T-helper 2 cell (primary cell): ENCODE measurements around the gene KIAA1614.
"Not testable (repeated sequence)": the region's sequence is repeated elsewhere in the genome, so short reads cannot be mapped to it uniquely, and the experiment has no call there.

ENCODE experiments used
- DNase-seq, 5 experiments: peaks; one replicate each; pipeline versions ENCODE4 v3.0.0 to v3.0.0-alpha.2; 2012 to 2022

The KIAA1614 gene

DNA sequence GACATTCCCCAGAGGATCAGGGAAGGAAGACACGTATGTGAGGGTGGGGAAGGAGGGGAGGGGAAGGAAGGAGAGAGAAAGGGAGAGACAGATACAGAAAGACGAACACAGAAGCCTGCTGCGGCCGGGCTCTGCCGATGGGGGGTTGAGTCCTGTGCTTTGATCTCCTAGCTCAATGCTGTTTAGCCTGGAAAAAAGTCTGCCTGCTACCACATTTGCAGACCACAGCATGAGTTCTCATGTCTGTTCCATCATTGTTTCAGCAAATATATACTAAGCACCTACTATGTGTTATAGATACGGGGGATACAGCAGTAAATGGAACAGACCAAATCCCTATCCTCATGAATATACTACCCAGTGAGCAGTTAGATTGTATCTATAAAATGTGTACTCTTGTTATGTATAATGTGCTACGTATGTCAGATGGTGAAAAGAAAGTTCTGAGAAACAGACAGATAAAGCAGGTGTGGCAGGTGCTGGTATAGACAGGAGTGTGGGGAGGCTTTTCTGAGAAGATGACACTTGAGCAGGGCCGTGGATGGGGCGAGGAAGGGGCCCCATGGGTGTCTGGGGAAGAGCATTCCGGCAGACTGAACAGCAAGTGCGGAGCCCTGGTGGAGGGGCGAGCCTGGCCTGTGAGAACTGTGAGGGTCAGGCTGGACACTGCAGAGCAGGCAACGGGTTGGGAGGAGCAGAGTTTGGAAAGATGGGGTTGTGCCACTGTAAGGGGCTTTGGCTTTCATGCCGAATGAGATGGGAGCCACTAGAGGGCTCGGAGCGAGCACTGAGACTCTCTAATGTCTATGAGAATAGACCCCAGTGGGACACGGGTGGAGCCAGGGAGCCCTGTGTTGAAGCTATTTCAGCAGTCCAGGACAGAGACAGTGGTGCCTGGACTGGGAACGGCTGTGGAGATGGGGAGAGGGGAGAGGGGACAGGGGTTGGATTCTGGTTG lies 34.1 kb downstream of the KIAA1614 start:
- DNase-seq = peak in 1 of 5 experiments; percentile 25

DNA sequence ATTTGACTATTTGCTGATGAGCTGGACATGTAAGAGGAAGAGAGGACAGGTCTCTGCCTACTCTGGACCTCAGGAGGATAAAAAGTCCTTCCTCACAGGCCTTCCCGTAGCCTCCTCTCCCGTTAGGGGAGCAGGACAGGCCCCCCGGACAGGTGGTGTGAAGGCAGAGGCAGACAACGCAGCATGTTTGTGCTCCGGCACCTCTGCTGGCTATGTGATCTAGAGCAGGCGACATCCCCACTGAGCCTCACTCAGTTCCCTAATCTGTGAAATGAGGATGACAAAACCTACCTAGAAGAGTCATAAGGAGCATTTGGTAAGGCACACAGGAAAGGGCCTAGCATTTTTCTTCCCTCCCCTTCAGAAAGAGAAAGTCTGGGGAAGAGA lies 34.8 kb downstream of the KIAA1614 start:
- no peak for DNase-seq

DNA sequence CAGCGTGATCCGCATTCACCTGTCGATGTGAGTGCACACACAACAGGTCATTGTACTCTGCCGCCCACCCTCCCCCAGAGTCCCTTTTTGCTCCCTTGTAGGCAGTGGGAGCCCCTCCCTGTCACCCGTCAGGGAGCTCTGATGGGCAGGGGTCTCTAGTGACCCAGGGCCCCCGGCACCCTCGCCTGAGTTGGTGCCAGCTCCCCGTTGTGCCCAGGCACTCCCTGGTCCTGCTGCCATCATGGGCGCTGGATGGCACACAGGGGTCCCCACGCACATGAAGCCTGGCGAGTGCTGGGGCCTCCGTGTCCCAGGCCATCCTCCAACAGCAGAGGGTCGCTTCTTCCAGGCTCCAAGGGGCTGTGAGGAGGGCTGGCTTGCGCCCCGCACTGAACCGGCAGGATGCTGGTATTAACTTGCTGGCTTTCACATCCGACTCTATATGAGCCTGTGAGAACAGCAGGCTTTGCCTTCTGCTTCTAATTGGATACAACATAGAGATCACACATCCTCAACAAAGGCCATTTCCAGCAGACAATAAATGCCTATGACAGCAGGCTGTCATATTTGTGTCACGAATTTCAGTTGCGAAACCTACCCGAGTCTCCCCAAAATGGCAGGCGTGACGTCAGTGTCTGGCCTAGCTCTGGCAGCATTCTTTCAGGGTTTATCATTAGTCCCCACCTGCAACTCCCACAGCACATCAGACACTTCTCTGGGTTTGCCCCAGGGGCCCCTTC lies 35.4 kb downstream of the KIAA1614 start:
- no peak for DNase-seq

DNA sequence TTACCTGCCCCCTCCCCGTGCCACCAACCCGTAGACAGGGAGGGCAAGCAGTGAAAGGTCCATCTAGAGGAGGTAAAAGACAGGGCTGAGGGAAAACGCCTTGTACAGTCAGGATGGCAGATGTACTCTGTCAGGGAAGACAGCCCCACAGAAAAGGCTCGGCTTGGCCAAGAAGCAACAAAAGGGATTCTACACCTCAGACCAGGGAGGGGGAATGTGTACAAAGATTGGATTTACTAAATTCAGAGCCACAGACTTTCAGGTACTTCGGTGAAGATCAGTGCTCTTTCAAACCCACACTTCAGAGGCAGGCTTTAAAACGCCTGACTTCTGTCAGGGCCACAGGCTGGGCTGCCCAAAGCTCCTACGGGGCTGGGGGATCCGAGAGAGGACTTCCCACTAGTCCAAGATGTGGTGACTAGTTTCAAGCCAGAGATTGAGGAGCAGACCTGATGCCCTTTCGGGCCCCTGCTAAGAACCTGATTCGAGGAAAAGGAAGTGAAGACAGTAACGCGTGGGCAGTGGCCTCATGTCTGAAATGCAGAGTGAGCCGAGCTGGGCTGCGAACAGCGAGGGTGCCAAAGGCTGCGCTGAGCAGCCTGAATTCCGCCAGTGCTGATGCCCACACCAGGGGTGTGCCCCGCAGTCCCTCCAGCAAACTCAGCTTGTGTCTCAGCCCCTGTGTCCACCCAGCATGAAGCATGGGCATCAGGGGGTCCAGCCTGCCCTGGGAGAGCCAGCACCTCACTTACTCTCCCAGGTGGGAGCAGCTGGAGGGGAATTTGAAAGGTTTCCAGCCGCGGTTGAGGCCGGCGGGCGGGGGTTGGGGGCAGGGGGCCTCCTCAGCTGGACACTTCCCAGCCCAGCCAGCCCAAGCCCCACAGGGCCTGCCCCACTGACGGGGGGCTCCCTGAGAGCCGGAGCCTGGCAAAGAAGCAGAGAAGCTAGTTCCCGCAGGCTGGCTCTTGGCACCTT lies 36.2 kb downstream of the KIAA1614 start:
- DNase-seq = no peak

DNA sequence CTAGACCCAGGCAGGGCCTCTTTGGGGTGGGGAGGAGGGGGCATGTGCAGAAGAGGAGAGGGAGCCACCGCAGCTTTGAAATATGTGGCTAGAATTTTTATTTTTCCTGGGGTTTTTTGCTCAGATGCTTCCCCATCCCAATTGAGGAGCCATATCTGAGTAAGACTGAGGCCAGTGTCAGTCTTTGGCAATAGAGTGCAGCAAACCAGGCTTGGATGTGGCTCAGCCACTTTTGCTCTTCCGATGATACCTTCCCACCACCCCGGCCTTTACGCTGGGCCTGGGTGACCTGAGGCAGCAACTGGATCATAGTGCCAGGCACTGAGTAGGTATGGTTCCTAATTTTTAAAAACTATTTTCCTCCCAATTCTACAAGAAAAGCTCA lies 36.9 kb downstream of the KIAA1614 start:
- no peak for DNase-seq

DNA sequence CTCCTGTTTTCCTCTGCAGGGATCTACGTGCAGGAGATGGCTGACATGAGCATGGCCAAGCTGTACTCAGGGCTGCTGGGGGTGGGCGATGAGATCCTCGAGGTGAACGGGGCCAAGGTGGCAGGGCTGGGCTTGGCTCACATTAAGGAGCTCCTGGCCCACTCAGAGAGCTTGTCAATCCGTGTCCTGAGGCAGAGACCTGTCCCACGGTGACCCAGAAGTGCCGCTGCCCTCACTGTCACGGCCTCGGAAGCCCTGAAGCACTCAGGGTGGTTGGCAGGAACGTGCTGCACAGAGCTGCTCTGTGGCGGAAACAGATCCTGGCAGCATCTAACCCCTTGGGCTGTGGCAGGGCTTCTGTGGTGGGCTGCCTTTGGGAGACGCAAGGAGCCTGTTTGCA lies 37.6 kb downstream of the KIAA1614 start:
- no peak for DNase-seq

DNA sequence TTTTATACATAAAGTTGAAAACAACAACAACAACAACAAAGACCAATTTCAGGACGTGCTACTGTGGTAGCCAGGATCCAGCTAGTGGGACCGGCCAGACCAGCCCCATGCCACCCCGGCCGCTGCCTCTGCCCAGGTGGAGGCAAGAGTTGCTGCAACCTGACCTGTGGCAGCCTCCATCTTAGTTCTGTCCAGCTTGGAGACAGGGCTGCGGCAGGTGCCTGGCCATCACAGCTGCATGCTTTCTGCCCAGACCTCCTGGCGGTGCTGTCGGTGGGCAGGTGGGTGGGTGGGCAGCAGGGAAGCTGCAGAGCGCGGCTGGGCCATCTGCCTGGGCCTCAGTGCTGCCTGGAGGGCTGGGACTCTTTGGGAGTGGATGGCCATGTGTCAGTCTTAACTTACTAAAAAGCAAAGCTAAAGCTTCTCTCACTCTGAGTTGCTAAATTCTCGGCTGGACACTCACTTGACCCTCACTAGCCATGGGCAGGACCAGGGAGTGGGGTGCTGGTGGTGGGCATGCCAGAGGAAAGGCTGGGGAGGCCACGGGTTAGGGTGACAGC lies 38.6 kb downstream of the KIAA1614 start:
- DNase-seq = no peak

DNA sequence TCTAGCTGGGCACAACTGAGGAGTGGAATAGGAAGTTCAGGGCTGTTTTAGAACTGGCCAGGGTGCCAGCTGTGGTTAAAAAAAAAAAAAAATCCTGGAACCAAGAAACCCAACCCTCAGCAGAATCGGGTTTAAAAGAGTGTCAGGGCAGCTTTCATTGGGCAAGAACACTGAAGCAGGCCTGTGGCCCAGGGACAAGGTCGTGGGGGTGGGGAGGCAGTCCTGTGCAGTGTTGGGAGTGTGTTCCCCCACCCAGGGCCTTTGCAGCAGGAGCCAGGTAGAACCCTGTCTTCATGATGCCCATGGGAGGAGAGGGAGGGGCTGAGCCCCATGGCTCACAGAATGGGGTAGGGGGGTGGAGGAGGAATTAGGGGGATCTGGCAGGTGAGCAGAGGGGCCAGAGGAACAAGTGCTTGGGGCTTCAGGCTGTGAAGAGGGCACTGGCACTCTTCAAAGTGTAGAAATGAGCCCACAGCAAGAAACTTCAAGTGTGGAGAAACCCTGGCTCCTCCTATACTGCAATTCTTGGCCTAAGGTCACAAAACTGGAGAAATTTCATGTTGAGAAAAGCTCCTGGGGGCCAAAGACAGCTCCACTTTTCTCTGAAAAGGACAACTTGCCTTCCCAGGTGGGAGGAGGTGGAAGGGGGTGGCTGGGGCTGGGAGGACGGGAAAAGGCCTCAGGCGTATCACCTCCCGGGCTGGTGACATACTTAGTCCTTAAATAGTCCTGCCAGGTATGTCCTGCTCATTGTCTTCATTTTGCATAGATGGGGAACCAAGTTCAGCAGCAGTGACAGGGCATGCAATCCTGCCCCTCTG lies 39.3 kb downstream of the KIAA1614 start:
- DNase-seq = no peak

DNA sequence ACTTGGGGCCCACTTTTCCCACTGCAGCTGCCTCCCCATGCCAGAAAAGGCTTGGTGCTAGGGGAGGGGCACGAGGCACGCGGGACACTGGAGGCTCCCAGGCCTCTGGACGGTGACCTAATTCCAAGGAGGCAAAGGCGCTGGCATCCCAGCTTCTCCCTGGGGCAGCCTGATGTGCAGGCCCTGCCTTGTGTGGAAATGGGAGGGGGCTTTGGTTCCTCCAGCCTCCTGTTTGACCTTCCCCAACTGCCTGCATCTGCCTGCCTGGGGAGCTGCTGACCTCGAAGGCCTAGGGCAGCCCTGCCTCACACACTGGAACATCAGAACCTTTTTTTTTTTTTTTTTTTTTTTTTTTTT lies 39.9 kb downstream of the KIAA1614 start:
- DNase-seq = no peak

DNA sequence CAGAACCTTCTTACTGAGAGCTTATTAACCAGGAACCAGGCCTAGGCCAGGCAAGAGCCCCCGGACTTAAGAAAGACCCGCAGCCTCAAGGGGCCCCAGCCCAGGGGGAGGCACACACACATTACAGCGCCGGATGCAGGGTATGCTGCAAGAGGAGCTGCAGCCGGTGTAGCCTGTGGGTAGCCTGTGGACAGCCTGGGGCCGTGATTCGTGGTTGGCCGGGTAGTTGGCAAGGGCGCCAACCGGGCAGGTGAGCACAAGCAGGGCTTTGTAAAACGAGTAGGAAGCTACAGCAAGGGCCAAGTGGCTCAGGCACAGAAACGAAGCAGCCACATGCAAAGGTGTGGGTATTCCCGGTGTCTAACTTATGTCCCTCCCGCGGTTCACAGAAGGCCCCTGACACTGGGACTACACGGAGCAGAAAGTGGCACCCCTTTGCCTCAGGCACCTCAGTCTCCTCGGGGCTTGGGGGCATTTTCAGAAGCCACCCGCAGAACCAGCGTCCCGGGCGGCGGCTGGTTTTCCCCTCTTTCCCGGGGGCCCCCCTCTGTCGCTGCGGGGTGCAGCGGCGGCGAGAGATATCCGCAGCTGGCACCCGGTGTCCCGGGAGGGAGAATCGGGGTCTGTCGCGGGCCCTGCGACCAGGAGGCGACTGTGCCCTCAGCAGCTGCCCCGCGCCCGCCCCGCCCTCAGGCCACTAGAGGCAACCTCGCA lies 40.8 kb downstream of the KIAA1614 start:
- no peak for DNase-seq

DNA sequence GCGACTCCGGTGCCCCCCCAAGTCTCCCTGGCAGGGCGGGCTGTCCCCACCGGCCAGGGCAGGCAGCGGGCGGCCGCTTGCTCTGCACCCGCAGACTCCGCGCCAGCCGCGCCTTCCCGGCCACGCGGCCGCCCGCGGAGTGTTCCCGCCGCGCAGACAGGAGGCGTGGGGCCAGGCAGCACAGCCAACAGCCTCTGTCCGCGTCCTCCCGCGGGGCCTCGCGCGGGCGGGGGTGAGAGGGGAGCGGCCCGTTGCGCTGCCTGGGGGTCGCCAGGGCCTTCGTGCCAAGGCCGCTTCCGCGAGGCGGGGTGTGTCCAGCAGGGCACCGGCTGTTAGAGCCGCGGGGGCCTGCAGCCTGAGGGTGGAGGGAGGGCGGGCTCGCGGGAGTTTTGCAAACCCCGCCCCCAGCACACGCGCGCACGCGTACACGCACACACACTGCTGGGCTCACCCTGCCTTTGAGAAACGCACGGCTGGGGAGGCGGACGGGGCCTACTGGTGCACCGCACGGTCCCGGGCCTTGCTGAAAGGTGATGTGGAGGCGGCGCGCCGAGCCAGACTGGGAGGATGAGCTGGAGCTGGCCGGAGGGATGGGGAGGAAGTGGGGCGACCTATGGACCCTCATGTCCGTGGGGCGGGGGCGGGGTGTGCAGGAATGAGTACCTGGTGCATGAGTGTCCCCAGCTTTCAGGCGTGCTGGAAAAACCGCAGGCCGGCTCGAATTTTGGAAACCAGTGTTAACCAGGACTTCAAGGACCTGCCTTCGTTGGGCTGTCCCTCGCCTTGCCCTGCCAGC lies 41.5 kb downstream of the KIAA1614 start:
- DNase-seq = peak; percentile 40 to 76 (median 46)

DNA sequence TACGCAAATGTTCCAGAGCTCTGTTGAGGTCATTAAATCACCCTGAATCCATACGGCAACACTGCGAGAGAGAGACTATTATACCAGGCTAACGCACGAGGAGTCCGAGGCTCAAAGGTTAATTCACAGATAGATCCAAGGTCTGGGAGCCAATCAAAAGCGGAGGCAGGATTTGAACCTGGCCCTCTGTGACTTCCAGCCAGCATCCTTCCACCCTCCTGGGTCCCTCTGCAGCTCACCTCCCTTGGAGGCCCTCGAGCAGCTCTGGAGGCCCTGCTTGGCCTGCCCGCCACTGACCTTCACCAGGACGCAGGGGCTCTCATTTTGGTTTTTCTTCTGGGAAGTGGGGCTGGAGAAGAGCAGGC lies 42.1 kb downstream of the KIAA1614 start:
- no peak for DNase-seq

DNA sequence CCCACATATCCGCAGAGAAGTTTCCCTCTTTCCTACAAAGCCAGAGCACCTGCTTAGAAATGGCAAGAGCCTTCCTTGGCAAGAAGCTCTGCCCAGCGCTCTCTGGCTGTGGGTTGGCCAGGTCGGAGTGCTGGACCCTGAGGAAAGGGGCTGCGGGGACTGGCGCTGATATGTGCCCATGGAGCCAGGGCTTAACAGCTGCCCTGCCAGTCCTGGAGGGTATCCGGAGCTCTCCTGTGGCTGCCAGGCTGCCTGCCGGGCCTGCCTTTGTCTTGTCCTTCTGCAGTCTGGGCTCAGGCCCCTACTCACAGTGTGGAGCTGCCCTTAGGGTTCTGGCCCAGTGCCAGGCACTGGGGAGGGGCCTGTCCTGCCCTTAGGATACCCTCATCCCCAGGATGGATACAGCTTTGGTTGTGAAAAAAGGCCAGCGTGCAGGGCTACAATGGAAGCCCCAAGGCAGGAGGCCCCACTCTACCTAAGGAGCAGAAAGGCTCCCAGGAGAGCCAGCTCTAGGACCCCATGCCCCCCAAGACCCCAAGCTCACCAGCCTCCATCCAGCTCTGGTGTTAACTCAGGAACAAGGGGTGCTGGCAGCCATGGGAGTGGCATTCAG lies 43.4 kb downstream of the KIAA1614 start:
- no peak for DNase-seq

DNA sequence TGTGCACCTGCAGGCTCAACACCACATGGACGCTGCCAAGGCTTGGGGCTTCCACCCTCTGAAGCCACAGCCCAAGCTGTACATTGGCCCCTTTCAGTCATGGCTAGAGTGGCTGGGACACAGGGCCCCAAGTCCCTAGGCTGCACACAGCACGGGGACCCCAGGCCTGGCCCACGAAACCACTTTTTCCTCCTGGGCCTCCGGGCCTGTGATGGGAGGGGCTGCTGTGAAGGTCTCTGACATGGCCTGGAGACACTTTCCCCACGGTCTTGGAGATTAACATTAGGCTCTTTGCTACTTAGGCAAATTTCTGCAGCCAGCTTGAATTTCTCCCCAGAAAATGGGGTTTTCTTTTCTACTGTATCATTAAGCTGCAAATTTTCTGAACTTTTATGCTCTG lies 46.9 kb downstream of the KIAA1614 start:
- not testable (repeated sequence) for DNase-seq

DNA sequence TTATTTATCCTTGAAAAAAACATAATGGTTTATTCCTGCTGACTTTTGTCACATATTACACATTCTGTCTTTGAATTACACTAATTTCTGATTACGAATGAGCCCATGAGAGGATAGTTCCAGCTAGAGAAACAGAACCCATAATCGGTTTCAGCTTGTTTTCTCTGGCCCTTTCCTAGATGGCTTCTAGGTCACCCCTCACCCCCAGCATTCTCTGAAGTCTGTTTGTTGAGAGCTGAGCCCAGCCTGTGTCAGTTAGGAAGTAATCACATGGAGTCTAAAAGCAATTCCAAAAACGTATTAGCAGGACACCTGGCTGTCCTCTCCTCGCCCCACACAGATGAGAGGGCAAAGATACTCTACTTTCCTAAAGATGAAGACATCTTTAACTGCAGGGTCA lies 48.9 kb downstream of the KIAA1614 start:
- no peak for DNase-seq

DNA sequence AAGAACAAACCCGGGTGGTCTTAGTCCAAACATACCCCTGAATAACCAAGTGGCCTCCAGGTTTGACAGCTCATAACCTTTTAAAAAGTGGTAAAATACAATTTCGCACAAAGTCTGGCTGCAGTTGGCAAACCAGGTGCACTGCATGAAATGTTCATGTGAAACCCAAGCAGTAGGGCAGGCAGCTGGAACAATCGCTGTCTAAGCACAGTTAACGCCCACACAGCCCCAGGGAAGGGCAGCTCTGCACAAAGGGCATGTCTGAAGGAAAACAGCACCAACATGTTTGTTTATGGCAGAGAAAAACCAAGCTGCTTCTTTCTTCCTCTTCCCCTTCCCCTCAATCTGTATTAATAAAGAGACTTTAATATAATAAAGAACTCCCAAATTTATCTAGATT lies 49.5 kb downstream of the KIAA1614 start:
- DNase-seq = no peak

DNA sequence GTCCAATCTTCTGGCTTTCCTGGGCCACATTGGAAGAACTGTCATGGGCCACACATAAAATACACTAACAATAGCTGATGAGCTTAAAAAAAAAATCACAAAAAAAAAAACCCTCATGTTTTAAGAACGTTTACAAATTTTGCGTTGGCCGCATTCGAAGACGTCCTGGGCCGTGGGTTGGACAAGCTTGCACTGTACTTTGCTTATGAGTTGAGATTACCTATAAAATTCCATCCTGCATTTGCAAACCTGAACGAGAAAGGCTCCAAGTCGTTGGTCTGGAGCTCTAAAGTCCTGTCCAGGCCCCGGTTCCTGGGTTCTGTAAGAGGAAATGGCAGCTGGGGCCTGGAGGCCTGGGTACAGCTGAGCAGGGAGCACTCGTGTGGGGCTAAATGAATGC lies 51.4 kb downstream of the KIAA1614 start:
- DNase-seq = no peak

DNA sequence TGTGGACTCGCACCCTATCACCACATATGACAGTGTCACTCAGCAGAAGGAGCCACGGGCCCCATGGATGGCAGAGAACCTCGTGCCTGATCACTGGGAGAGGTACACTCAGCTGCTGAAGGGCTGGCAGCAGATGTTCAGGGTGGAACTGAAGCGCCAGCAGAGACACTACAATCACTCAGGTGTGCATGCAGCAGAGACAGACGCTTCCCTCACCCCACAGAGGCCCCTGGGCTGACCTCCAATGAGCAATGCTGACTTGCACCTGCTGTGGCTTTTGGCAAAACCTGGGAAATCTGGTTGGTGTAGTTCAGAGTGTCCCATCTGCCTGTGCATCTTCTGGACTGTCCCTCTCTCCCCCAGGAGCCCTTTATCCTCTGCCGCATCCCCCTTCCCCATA lies 51.9 kb downstream of the KIAA1614 start:
- no peak for DNase-seq

DNA sequence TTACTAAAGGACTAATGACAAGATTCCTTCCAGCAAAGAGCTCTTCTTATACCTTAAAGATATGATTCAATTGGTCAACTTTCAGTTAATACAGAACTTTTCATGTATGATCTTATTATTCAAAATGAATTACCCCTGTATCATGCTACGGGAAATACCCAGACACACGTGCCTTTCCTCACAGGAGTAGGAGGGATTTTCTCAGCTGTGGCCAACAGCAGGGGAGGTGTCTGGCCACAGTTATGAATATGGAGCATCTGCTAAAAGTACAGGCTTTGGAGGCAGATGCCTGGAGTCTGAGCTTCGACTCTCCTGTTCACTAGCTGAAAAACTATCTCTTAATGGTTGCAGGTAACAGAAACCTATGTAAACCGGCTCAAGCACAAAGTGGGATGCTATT lies 53.6 kb downstream of the KIAA1614 start:
- no peak for DNase-seq
